Epidermal melanocyte (primary cell): ENCODE results near the gene ARMH2.
"Not testable (repeated sequence)": the region's sequence is repeated elsewhere in the genome, so short reads cannot be mapped to it uniquely, and the experiment has no call there.

Experiments used
- DNase-seq: peaks from one replicate; pipeline ENCODE4 v3.0.0; 2011; ENCODE audit warnings: low spot score; ENCODE audit not compliant: insufficient read length

ARMH2 gene

GRCh38 chr6:24765968-24766367 is 32.7 kb downstream of the ARMH2 start:
- not testable (repeated sequence) for DNase-seq

- DNase-seq: not testable (repeated sequence)
These were observed 33.6 kb downstream of the ARMH2 start for GRCh38 chr6:24764833-24765828.

GRCh38 chr6:24763578-24763977 is 35.1 kb downstream of the ARMH2 start:
- no peak for DNase-seq

GRCh38 chr6:24761851-24762250 is 36.9 kb downstream of the ARMH2 start:
- DNase-seq: no peak

GRCh38 chr6:24761193-24761835 is 37.4 kb downstream of the ARMH2 start:
- DNase-seq: no peak

GRCh38 chr6:24760210-24760609 is 38.5 kb downstream of the ARMH2 start:
- DNase-seq: no peak

GRCh38 chr6:24759718-24760117 is 39.0 kb downstream of the ARMH2 start:
- no peak for DNase-seq

- DNase-seq: no peak
These were observed 41.1 kb downstream of the ARMH2 start for GRCh38 chr6:24757611-24758010.

- no peak for DNase-seq
These were observed 43.4 kb downstream of the ARMH2 start for GRCh38 chr6:24755279-24755678.

- not testable (repeated sequence) for DNase-seq
These were observed 44.3 kb downstream of the ARMH2 start for GRCh38 chr6:24754378-24754777.

- no peak for DNase-seq
These were observed 45.2 kb downstream of the ARMH2 start for GRCh38 chr6:24753545-24753944.

GRCh38 chr6:24752917-24753492 is 45.7 kb downstream of the ARMH2 start:
- DNase-seq: no peak

- no peak for DNase-seq
These were observed 46.2 kb downstream of the ARMH2 start for GRCh38 chr6:24752503-24752902.

GRCh38 chr6:24750878-24751277 is 47.8 kb downstream of the ARMH2 start:
- DNase-seq: not testable (repeated sequence)

- DNase-seq: no peak
These were observed 49.4 kb downstream of the ARMH2 start for GRCh38 chr6:24749297-24749696.
